Calu3 (cell line): ENCODE results near the gene CORO6. TPM values are rescaled to one million over a fixed set of nuclear protein-coding genes. Genes with fewer than 3 reads are reported as not detected.
A peak's percentile ranks its signal among the peaks of the same experiment; 100 is the strongest.

Experiments
- BruUV-seq: library from RNA; stranded (reverse); fragments of 400-500 nt; replicated peaks from 2 replicates; lab custom pipeline; 2021; lab: Mats Ljungman, UMichigan
- CTCF ChIA-PET: fragments of 300-600 bp; sonication (Branson Sonifier 250); formaldehyde crosslinking; loops from one replicate; lab custom pipeline; 2022; ENCODE audit warnings: antibody characterized with exemption; lab: Charles Lee
- DNase-seq: peaks from one replicate; pipeline ENCODE4 v3.0.0; 2022
- H3K27ac Mint-ChIP-seq: one replicate; pipeline ENCODE4 v1.8.0; 2022; ENCODE audit warnings: mixed read lengths; ENCODE audit not compliant: unreplicated experiment
- H3K27me3 Mint-ChIP-seq: one replicate; pipeline ENCODE4 v1.8.0; 2022; ENCODE audit warnings: mixed read lengths; ENCODE audit not compliant: unreplicated experiment
- H3K36me3 Mint-ChIP-seq: one replicate; pipeline ENCODE4 v1.8.0; 2022; ENCODE audit warnings: mild to moderate bottlenecking, moderate library complexity, mixed read lengths; ENCODE audit not compliant: insufficient read depth, unreplicated experiment
- H3K4me1 Mint-ChIP-seq: one replicate; pipeline ENCODE4 v1.8.0; 2022; ENCODE audit warnings: mild to moderate bottlenecking, low read depth, mixed read lengths; ENCODE audit not compliant: unreplicated experiment
- H3K4me3 Mint-ChIP-seq: one replicate; pipeline ENCODE4 v1.8.0; 2022; ENCODE audit warnings: mild to moderate bottlenecking, low read depth, moderate library complexity, mixed read lengths; ENCODE audit not compliant: unreplicated experiment
- H3K9me3 Mint-ChIP-seq: one replicate; pipeline ENCODE4 v1.8.0; 2022; ENCODE audit warnings: low read depth, mixed read lengths; ENCODE audit not compliant: unreplicated experiment
- intact Hi-C: fragments of 100-400 bp; cut with micrococcal nuclease; formaldehyde crosslinking; loops from one replicate; pipeline ENCODE4 v1.10.0; 2022; ENCODE audit not compliant: unreplicated experiment
- total RNA-seq: library from RNA; stranded (reverse); gene quantifications from 2 replicates; pipeline ENCODE4 v1.2.3, GENCODE V29; 2022
- TF ChIP-seq, protein P1 (sequence below): fragments of 200-600 bp; IDR thresholded peaks from one replicate; pipeline ENCODE4 v1.8.0; 2022; ENCODE audit warnings: antibody characterized with exemption; ENCODE audit not compliant: unreplicated experiment

The CORO6 gene
- total RNA-seq, 1 experiment from 2014 or later, result 0.47 TPM

DNA sequence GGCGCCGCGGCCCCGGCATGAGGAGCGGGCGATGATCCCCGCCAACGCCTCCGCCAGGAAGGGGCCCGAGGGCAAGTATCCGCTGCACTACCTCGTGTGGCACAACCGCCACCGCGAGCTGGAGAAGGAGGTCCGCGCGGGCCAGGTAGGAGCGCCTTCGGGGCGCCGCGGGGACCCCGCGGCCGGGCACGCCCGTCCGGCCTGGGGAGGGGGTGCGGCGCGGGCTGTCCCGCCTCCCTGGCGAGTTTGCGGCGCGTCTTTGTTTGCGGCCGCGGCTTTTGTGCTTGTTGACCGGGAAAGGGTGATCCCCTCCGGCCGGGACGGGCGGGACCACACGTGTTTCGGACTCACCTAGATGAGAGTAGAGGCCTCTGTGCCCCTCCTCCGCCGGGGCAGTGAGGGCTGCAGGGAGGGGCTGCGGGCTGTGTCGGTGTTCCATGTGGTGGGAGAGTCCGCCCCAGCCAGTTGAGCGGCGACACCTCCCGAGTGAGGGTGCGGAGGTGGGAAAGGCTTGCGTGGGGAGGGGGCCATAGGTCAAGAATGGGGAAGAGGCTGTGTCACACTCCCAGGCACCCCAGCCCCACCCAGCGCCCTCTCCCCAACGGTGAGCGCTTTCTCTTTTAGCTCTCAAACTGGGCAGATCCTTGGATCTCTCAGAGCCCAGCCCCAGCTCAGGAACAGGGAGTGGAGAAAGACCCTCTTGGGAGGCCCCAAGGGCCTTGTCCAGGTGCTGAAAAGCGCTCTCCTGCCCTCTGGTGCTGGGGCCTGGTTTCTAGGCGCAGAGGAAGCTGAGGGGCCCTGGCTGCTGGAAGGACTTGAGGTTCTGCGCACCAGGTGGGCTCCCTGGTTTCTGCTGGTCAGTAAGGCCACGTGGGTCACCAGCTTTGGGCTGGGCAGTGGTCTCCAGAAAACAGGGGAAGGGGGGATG is 28.9 kb downstream of the CORO6 start:
- Mint-ChIP-seq H3K9me3 (no peaks in the 10 kb centered on the region), H3K4me3 (peak overlapping the region; percentile 79), H3K36me3 (peaks cover 49% of the 10 kb centered on the region), H3K4me1 (peaks cover 31% of the 10 kb centered on the region), H3K27ac (no peak overlapping the region), H3K27me3 (no peaks in the 10 kb centered on the region)
- intact Hi-C loops, result no loop called here
- peak; percentile 51 for DNase-seq
- TF ChIP-seq, protein P1, sequence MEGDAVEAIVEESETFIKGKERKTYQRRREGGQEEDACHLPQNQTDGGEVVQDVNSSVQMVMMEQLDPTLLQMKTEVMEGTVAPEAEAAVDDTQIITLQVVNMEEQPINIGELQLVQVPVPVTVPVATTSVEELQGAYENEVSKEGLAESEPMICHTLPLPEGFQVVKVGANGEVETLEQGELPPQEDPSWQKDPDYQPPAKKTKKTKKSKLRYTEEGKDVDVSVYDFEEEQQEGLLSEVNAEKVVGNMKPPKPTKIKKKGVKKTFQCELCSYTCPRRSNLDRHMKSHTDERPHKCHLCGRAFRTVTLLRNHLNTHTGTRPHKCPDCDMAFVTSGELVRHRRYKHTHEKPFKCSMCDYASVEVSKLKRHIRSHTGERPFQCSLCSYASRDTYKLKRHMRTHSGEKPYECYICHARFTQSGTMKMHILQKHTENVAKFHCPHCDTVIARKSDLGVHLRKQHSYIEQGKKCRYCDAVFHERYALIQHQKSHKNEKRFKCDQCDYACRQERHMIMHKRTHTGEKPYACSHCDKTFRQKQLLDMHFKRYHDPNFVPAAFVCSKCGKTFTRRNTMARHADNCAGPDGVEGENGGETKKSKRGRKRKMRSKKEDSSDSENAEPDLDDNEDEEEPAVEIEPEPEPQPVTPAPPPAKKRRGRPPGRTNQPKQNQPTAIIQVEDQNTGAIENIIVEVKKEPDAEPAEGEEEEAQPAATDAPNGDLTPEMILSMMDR, result peak; percentile 17
- CTCF ChIA-PET, result interaction anchor here (0.6 to 3.4 kb wide), 6 partner anchors 13 to 535 kb away, joined by 3 to 36 read pairs (median 4); partner anchors contain the start of gene NUFIP2
- BruUV-seq, result no TSS peak

DNA sequence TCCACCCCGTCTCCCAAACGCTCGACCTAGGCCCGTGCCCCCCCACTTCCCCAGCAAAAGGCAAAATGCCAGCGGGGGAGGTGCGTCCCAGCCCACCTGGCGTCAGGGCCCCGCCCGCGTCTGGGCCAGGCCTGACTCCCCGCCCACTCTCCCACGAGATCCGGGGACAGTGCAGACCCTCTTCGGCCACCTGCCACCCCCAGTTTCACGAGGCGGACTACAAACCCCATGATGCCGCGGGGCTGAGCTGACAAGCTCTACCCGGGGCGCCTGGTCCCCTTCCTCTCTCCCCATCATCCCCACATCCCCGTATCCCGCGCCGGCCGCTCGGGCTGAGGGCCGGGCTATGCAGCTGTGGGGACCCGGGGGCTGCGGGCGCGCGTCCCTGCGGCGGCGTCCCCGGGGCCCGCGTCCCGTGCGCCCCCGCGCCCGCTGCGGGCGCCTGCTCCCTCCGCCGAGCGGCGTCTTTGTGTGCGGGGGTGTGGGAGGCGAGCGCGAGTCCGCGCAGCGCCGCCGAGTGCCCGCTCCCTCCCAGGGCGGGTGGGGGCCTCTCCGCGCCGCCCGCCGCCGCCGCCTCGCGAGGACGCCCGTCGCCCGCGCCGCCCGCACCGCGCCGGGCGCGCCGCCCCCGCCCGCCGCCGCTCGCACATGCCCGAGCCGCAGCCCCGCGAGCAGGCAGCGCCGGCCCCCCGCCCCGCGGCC is 29.7 kb downstream of the CORO6 start, which contains the start of gene ANKRD13B:
TSS of gene ANKRD13B (plus strand) at position 283 of the 702 bp plus-strand sequence. CDS start 490 bp downstream, outside the sequence.
- intact Hi-C loops, result no loop called here
- peak; percentile 41 for DNase-seq
- Mint-ChIP-seq H3K4me1 (peaks cover 36% of the 10 kb centered on the region), H3K27ac (peak within 1 kb of the TSS; percentile 42), H3K36me3 (peaks cover 58% of the 10 kb centered on the region), H3K27me3 (no peaks in the 10 kb centered on the region), H3K4me3 (peak within 1 kb of the TSS; percentile 79), H3K9me3 (no peaks in the 10 kb centered on the region)
- BruUV-seq, result no TSS peak
- TF ChIP-seq, protein P1, result no peak
- CTCF ChIA-PET, result interaction anchor here (1.3 to 3.4 kb wide), 4 partner anchors 13 to 337 kb away, joined by 4 to 36 read pairs (median 11); partner anchors contain the start of genes NUFIP2 and SSH2

DNA sequence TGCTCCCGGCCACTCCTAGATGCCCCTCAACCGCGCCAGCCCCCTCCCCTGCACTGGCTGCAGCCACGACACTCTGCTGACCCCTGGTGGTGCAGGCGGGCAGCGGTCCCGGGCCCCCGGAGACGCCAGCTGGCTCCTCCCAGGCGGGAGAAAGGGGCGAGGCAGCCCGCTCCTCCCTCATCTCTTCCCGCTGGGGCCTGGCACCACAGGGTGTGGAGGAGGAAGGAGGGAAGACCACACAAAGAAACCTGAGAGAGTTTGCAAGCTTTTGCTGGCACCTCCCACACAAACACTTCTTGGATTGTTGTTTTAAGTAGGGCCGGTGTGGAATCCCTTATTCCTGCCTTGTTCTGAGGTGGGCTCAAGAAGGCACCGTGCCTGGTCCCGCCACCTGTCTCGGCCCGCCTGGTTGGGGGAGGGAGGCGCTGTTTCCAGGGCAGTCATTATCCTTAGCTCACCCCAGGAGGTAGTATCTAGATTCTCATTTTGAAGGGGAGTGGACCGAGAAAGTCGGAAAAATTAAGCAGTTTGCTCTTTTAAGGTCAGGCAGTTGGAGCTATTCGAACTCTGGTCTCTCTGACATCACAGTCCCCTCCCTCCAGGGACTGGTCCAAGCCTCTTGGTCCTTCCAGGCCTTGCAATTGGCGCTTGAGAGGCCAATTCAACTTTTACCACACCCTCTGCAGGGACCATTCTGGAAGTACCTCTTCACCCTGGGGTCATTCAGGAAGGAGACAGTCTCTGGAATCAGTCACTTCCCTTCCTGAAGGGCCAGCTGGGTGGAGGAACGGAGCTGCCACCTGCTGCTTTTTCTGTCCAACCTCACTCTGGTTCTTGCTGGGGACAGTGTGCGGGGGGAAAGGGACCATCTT is 30.7 kb downstream of the CORO6 start:
- Mint-ChIP-seq H3K4me1 (peaks cover 41% of the 10 kb centered on the region), H3K4me3 (peak overlapping the region; percentile 79), H3K9me3 (no peaks in the 10 kb centered on the region), H3K27me3 (no peaks in the 10 kb centered on the region), H3K27ac (peak overlapping the region; percentile 74), H3K36me3 (peaks cover 60% of the 10 kb centered on the region)
- intact Hi-C loops, result no loop called here
- CTCF ChIA-PET, result interaction anchor here (0.5 to 3.4 kb wide), 10 partner anchors 9 to 338 kb away, joined by 3 to 36 read pairs (median 5); partner anchors contain the start of genes ABHD15, NUFIP2, SSH2 and TP53I13
- no TSS peak for BruUV-seq
- peak; percentile 97 for DNase-seq
- TF ChIP-seq, protein P1, result peak; percentile 91
